SU-DHL-6 (cell line): ENCODE results near the gene P2RY8.

Source experiments
- H2AFZ ChIP-seq: fragments of 200-600 bp; sonication (generic); 2 replicates; pipeline ENCODE4 v1.6.1; 2014; ENCODE audit warnings: low read depth, mild to moderate bottlenecking, moderate library complexity, mixed read lengths, antibody characterized with exemption, low read length; ENCODE audit not compliant: severe bottlenecking
- H3F3A ChIP-seq: fragments of 200-600 bp; shearing (Covaris generic); 2 replicates; pipeline ENCODE4 v1.6.0; 2016; ENCODE audit warnings: antibody characterized with exemption, mild to moderate bottlenecking; ENCODE audit not compliant: insufficient read depth
- H3K27ac ChIP-seq: fragments of 200-600 bp; sonication (generic); 2 replicates; pipeline ENCODE4 v1.5.1; 2016; ENCODE audit warnings: low read depth, mild to moderate bottlenecking, low read length, moderate library complexity, mixed read lengths
- H3K27me3 ChIP-seq: fragments of 200-600 bp; sonication (generic), shearing (Covaris generic); 2 replicates; pipeline ENCODE4 v1.6.0; 2014; ENCODE audit warnings: mild to moderate bottlenecking, low read length
- H3K36me3 ChIP-seq: fragments of 200-600 bp; sonication (generic); 2 replicates; pipeline ENCODE4 v1.6.1; 2014; ENCODE audit warnings: mild to moderate bottlenecking, low read length, mixed read lengths
- H3K4me2 ChIP-seq: fragments of 300-600, 200-600 bp; shearing (Covaris generic), sonication (generic); 2 replicates; pipeline ENCODE4 v1.6.0; 2014; ENCODE audit warnings: low read length, low read depth, mild to moderate bottlenecking; ENCODE audit not compliant: poor library complexity, severe bottlenecking
- H3K4me3 ChIP-seq: fragments of 200-600 bp; sonication (generic); 2 replicates; pipeline ENCODE4 v1.5.1; 2014; ENCODE audit warnings: antibody characterized with exemption, low read length, mild to moderate bottlenecking, mixed read lengths; ENCODE audit not compliant: insufficient read depth, poor library complexity, severe bottlenecking
- H3K79me2 ChIP-seq: fragments of 200-600 bp; sonication (generic); 2 replicates; pipeline ENCODE4 v1.6.1; 2014; ENCODE audit warnings: mild to moderate bottlenecking, low read length, moderate library complexity; ENCODE audit not compliant: insufficient read depth
- H3K9ac ChIP-seq: fragments of 200-600 bp; sonication (generic); 2 replicates; pipeline ENCODE4 v1.7.0; 2014; ENCODE audit warnings: mild to moderate bottlenecking, low read length
- H3K9me2 ChIP-seq: fragments of 200-600 bp; sonication (generic); replicated peaks from 2 replicates; pipeline ENCODE4 v1.6.1; 2014; ENCODE audit warnings: low read length; ENCODE audit not compliant: insufficient read depth
- H3K9me3 ChIP-seq: fragments of 200-600 bp; sonication (generic); 2 replicates; pipeline ENCODE4 v1.6.1; 2014; ENCODE audit warnings: low read length, mixed read lengths; ENCODE audit not compliant: insufficient read depth
- H4K20me1 ChIP-seq: fragments of 200-600 bp; sonication (generic); 2 replicates; pipeline ENCODE4 v1.6.1; 2014; ENCODE audit warnings: low read depth, mild to moderate bottlenecking, antibody characterized with exemption, low read length, moderate library complexity, mixed read lengths
- CTCF ChIP-seq: fragments of 200-600 bp; sonication (generic); IDR thresholded peaks from one replicate; pipeline ENCODE4 v1.5.1; 2017; ENCODE audit warnings: antibody characterized with exemption, mild to moderate bottlenecking, low read length, moderate library complexity; ENCODE audit not compliant: insufficient read depth, poor library complexity, severe bottlenecking
- EZH2phosphoT487 ChIP-seq: fragments of 200-600 bp; sonication (generic), shearing (Covaris generic); conservative IDR thresholded peaks from 2 replicates; pipeline ENCODE4 v1.6.1; 2018; ENCODE audit warnings: mild to moderate bottlenecking, antibody characterized with exemption, low read length, moderate library complexity, mixed read lengths

Gene P2RY8

GRCh38 chrX:1464971-1465285 lies 72.1 kb downstream of the P2RY8 start:
- H3K79me2 ChIP-seq: peaks cover 8% of the 10 kb centered on the region; the same call in 1 of the 2 replicates
- peaks cover 43% of the 10 kb centered on the region for H3F3A ChIP-seq
- no peaks in the 10 kb centered on the region for H4K20me1 ChIP-seq
- no peak overlapping the region for H3K9ac ChIP-seq
- H3K27me3 ChIP-seq: no peaks in the 10 kb centered on the region
- no peaks in the 10 kb centered on the region for H3K9me2 ChIP-seq
- H3K4me2 ChIP-seq: no peak overlapping the region
- TF ChIP-seq CTCF: no peak
- no peak for TF ChIP-seq EZH2phosphoT487
- no peak overlapping the region for H2AFZ ChIP-seq
- no peaks in the 10 kb centered on the region for H3K9me3 ChIP-seq
- no peaks in the 10 kb centered on the region for H3K36me3 ChIP-seq
- H3K4me3 ChIP-seq: no peak overlapping the region
- H3K27ac ChIP-seq: no peak overlapping the region

GRCh38 chrX:1464041-1464970 lies 72.7 kb downstream of the P2RY8 start:
- Histone ChIP-seq H3K79me2 (peaks cover 8% of the 10 kb centered on the region; the same call in 1 of the 2 replicates), H4K20me1 (no peaks in the 10 kb centered on the region), H3F3A (peaks cover 37% of the 10 kb centered on the region), H3K27ac (0 out of 2 replicates have a peak overlapping the region, but pooled peaks have one; percentile 45), H2AFZ (no peak overlapping the region), H3K4me3 (no peak overlapping the region), H3K4me2 (no peak overlapping the region), H3K36me3 (no peaks in the 10 kb centered on the region), H3K9ac (no peak overlapping the region), H3K9me2 (no peaks in the 10 kb centered on the region), H3K9me3 (no peaks in the 10 kb centered on the region), H3K27me3 (no peaks in the 10 kb centered on the region)
- TF ChIP-seq CTCF: no peak
- TF ChIP-seq EZH2phosphoT487: no peak

GRCh38 chrX:1463581-1463980 lies 73.4 kb downstream of the P2RY8 start:
- Histone ChIP-seq H3K4me2 (no peak overlapping the region), H3K9ac (no peak overlapping the region)

More at GRCh38 chrX:1463581-1463980, 73.4 kb downstream of the P2RY8 start:
- H3K27me3 ChIP-seq: no peaks in the 10 kb centered on the region
- H3K9me3 ChIP-seq: no peaks in the 10 kb centered on the region
- no peak for TF ChIP-seq CTCF
- TF ChIP-seq EZH2phosphoT487: no peak
- no peak overlapping the region for H2AFZ ChIP-seq
- H4K20me1 ChIP-seq: no peaks in the 10 kb centered on the region
- H3K4me3 ChIP-seq: no peak overlapping the region
- H3K36me3 ChIP-seq: no peaks in the 10 kb centered on the region
- no peaks in the 10 kb centered on the region for H3K9me2 ChIP-seq
- H3K79me2 ChIP-seq: peaks cover 8% of the 10 kb centered on the region; the same call in 1 of the 2 replicates
- peak overlapping the region; percentile 45; the same call in 1 of the 2 replicates for H3K27ac ChIP-seq
- peaks cover 34% of the 10 kb centered on the region for H3F3A ChIP-seq
